Retinal pigment epithelial cell (primary cell): Measurements from ENCODE around the gene CACNA1G.

ENCODE experiments used
- DNase-seq: peaks from one replicate; pipeline ENCODE4 v3.0.0-alpha.2; 2010; ENCODE audit warnings: low read depth
- H3K4me3 ChIP-seq: 2 replicates; pipeline ENCODE4 v1.5.1; 2011; ENCODE audit warnings: mild to moderate bottlenecking, low read length, control low read depth, moderate library complexity
- TF ChIP-seq, protein P1 (sequence below): conservative IDR thresholded peaks from 2 replicates; pipeline ENCODE4 v1.5.1; 2011; ENCODE audit warnings: low read depth, low read length, control low read depth, inconsistent platforms

CACNA1G gene

DNA sequence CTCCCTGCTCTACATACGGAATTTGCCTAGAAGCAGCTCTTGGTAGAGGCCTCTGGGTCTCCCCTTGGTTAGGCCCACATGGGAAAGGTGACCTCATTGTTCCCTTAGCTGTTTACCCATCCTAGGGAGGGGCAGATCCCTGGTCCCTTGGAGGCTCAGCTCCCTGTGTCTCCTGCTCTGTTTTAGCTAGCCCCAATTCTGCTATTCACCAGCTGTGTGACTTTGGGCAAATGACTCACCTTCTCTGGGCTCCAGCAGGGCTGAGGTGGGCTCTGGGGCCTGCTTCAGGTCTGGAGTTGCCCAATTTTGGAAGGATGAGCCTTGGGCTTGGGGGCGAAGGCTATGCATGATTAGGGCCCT, 78.1 kb downstream of the CACNA1G start:
- TF ChIP-seq, protein P1, sequence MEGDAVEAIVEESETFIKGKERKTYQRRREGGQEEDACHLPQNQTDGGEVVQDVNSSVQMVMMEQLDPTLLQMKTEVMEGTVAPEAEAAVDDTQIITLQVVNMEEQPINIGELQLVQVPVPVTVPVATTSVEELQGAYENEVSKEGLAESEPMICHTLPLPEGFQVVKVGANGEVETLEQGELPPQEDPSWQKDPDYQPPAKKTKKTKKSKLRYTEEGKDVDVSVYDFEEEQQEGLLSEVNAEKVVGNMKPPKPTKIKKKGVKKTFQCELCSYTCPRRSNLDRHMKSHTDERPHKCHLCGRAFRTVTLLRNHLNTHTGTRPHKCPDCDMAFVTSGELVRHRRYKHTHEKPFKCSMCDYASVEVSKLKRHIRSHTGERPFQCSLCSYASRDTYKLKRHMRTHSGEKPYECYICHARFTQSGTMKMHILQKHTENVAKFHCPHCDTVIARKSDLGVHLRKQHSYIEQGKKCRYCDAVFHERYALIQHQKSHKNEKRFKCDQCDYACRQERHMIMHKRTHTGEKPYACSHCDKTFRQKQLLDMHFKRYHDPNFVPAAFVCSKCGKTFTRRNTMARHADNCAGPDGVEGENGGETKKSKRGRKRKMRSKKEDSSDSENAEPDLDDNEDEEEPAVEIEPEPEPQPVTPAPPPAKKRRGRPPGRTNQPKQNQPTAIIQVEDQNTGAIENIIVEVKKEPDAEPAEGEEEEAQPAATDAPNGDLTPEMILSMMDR: no peak

DNA sequence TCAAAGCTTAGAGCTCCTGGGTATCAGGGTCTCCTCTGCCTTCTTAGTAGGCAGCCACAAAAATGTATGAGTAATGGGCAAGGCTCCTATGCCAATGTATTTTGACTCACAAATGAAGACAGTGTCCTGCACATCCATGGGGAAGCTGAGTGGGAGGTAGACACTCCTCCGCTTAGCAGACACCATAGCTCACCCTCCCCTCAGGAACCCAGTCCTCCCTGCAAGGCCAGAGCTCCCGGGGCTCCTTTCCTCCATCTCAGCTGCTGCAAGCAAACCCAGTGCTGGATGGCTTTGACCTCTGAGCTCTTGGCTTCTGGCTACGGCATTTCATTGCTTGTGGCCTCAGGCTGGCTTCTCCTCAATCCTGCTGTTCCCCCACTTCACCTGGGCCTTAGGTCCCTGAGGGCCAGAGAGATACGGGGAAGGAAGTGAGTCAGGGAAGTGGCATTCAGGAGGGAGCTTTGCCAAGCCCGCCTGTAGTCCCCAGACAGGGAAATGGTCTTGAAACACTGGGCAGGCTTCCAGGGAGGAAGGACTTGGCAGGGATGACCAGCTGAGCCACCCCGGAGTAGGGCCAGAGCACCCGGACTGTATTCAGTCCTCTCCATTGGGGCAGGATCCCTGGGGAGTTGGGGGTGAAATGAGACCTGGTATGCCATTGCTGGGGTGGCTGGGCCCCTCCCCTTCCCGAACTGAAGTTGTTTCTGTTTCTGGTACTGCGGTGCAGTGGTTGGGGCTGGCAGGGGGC, 78.6 kb downstream of the CACNA1G start:
- no peak overlapping the region for H3K4me3 ChIP-seq
- DNase-seq: peak; percentile 93
- TF ChIP-seq, protein P1: no peak

More for the DNA sequence above, 78.1 kb downstream of the CACNA1G start:
- no peak overlapping the region for H3K4me3 ChIP-seq
- DNase-seq: no peak

DNA sequence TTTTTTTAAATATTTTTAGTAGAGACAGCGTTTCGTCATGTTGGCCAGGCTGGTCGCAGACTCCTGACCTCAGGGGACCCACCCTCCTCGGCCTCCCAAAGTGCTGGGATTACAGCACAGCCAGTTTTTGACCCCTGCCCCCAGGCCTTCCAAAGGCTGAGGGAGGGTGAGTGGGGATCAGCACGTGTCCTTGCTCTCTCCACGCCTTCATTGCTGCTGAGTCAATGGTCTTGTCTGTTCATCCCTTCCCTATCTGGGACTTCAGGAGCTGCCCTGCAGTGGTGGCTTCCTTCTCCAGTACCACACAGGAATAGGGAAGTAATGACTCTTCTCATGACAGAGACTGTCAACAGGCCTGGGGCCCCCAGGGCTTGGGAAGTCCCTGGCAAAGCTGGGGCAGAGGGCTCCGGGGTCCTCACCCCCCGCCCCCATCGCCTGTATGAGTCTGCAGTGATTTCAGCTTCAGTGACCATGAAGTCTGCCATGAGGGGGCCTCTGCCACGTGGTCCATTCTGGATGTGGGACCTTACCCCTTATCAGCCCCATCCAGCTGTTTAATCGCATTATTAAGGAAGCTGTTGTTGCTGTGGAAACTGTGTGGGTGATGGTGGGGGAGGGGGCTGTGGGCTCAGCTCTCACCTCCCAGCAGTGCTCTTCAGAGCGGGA, 80.3 kb downstream of the CACNA1G start:
- no peak for DNase-seq
- no peak overlapping the region for H3K4me3 ChIP-seq

DNA sequence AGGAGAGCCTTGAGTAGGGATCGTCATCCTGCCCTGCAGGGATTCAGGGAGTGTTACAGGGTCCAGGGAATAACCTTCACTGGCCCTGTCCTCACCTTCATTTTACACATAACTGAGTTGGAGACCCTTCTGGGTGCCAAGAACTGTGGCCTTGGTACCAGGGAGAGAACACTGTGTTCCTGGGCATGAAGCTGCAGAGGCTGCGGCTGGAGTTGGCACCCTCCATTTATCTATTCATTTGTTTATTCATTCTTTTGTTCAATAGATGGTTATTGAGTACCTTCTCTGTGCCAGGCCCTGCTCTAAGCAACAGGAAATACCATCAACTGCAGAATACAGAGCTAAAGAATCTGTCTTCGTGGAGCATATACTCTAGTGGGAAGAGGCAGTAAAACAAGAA, 80.8 kb downstream of the CACNA1G start:
- TF ChIP-seq, protein P1: no peak
- H3K4me3 ChIP-seq: no peak overlapping the region
- DNase-seq: no peak

More for the DNA sequence above, 80.3 kb downstream of the CACNA1G start:
- TF ChIP-seq, protein P1: no peak

DNA sequence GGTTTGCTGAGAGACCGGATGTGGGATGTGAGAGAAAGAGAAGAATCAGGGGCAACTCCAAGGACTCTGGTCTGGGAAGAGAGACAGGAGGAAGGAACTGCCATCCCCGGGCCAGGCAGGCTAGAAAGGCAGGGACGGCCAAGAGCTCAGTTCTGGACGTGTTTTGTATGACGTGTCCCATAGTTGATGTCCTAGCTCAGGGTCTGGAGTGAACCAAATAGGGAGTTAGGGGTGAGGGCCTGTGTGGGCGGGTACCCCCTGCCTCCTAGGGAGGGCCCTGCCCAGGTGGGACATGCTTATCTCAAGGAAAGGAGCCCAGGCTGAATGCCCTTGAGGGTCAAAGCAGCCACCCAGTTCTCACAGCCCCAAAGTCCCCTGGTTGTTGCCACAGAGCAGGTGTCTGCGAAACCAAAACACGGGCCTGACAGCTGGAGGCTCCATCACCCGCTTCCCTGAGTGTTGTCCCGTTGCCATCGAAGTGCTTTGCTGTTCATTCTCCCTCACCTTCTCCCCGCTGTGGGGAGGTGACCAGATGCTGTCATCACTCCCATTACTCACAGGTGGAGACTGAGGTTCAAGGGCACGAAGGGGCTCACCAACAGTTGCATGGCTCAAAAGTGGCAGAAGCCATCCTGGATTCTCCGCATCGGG, 81.7 kb downstream of the CACNA1G start:
- H3K4me3 ChIP-seq: no peak overlapping the region
- no peak for DNase-seq
- TF ChIP-seq, protein P1: no peak

DNA sequence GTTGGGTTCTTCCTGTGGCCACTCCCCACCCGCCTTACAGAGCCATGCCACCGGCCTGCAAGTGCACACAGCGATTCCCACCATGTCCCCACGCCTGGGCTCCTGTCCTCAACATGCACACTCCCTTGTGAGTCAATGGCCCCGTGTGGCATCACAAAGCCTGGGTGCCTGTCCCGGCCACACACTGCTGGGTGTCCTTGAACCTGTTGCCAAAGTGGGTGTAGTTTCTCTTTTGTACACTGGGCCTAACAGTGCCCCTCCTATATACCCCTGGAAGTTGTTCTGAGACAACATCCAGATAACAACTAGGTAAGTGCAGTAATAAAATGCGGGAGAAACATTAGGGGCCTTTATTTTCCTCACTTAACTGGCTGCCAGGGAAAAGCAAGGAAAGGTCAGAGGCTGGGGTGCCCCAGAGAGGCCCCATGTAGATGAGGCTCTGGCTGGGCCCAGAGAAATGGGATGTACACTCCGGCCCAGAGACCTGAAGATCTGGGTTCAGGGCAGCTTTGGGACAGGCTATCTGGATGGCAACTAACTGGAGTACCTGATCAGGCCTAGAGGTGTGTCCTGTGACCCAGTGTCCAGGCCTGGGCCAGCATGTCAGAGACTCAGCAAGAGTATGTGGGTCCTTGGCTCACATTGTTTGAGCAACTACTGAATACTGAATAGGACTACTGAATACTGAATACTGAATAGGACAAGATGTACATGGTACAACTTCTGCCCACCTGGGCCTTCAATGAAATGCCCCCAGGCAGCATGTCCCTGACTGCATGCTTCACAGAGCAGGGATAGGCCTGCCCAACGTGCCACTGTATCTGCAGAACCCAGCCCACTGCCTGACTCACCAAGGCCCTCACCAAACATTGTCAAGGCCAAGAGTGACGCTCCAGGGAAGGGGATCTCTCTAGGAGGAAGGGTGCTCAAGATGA, 82.5 kb downstream of the CACNA1G start:
- H3K4me3 ChIP-seq: no peak overlapping the region
- DNase-seq: no peak
- TF ChIP-seq, protein P1: no peak
